Measurements from ENCODE around the gene SEPTIN5.

Gene SEPTIN5

DNA sequence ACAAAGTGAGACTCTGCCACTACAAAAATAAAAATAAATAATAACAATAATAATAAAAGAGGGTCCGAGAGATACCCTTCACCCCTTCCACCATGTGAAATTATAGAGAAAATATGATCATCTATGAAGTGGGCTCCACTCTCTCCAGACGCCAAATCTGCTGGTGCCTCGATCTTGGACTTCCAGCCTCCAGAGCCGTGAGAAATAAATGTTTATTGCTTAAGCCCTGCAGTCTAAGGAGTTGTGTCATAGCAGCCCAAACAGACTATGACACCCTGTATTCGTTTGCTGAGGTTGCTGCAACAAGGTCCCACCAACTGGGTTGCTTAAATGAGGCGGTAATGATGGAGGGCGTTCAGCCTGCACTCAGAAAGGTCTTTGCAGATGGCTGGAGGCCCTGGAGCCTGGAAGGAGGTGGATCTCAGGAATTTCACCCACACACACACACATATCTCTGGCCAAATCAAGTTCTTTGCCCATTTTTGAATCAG is 7.6 kb upstream of the SEPTIN5 start:
- Histone ChIP-seq H3K36me3 (ENCODE audit: control insufficient read depth, insufficient read depth, low read length) (no peaks in the 10 kb centered on the region), H4K8ac (ENCODE audit: low read depth, low read length) (no peak overlapping the region), H2BK120ac (ENCODE audit: low read depth, low read length) (no peak overlapping the region), H2AK5ac (ENCODE audit: low read length) (no peak overlapping the region), H3K79me1 (ENCODE audit: low read length) (no peaks in the 10 kb centered on the region), H3K4ac (ENCODE audit: low read depth, low read length) (no peak overlapping the region), H3K4me3 (ENCODE audit: low read length) (no peak overlapping the region), H3K23ac (ENCODE audit: low read length) (no peak overlapping the region), H4K5ac (ENCODE audit: low read length) (no peak overlapping the region), H3K4me2 (ENCODE audit: low read length) (no peak overlapping the region), H3K79me2 (ENCODE audit: control insufficient read depth, insufficient read depth, low read length) (no peaks in the 10 kb centered on the region), H3K56ac (ENCODE audit: low read length) (no peak overlapping the region), H2BK5ac (ENCODE audit: low read length) (peak overlapping the region; percentile 40), H3K9ac (ENCODE audit: low read length) (no peak overlapping the region), H3K18ac (ENCODE audit: low read length) (no peak overlapping the region), H3K27me3 (ENCODE audit: insufficient read depth, low read length, poor library complexity) (no peaks in the 10 kb centered on the region), H2BK15ac (replicated peaks; ENCODE audit: low read depth) (no peak overlapping the region), H3K4me1 (ENCODE audit: control insufficient read depth, low read depth, low read length) (peaks cover 14% of the 10 kb centered on the region), H3K27ac (ENCODE audit: low read depth, low read length) (no peak overlapping the region)
- DNase-seq, result no peak
- no CpG with 5 or more reads among the region's 7 CpGs for WGBS (ENCODE audit: extremely low coverage, insufficient coverage, low lambda C conversion rate)

DNA sequence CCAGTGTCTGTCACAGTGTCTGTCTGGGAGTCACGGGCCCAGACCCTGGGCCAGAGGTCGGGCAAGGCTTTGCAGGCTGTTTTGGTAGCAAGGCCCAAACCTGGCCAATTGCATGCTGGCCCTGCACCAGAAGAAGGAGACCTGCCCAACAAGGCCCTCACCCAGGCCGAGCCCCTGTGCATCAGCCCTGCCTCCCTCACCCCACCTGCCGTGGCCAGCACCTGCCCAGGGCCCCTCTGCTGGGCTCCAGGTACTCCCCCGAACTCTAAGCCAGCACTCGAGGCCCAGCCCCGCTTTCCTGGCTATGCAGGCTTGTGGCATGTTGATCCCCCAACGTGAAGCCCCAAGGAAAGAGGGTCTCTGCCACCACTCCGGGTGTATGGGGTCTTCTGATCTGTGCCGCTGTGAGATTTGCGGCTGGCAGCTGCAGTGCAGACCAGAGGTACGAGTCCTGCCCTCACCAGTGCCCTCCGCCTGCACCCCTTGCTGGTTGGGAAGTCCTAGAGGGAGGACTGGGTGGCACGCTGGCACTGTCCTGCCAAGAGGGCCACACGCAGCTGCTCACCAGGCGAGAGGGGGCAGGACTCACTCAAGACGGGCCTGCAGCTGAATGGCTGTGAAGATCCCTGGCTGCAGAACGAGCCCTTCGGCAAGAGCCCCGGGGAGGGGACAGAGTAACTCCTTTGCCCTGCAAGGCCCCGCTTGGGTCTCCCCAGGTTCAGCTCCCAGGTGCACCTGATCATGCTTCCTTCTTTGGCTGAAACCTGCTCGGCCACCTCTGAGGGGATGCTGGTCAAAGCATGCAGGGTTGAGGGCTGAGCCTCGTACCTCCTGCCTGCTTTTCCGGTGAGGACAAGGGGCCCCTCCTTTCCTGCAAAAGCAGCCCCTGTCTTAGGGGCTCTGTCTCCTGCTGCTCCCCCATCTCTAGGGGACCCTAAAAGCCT is 6.7 kb upstream of the SEPTIN5 start:
- WGBS (ENCODE audit: extremely low coverage, insufficient coverage, low lambda C conversion rate), result no CpG with 5 or more reads among the region's 24 CpGs
- no peak for DNase-seq

DNA sequence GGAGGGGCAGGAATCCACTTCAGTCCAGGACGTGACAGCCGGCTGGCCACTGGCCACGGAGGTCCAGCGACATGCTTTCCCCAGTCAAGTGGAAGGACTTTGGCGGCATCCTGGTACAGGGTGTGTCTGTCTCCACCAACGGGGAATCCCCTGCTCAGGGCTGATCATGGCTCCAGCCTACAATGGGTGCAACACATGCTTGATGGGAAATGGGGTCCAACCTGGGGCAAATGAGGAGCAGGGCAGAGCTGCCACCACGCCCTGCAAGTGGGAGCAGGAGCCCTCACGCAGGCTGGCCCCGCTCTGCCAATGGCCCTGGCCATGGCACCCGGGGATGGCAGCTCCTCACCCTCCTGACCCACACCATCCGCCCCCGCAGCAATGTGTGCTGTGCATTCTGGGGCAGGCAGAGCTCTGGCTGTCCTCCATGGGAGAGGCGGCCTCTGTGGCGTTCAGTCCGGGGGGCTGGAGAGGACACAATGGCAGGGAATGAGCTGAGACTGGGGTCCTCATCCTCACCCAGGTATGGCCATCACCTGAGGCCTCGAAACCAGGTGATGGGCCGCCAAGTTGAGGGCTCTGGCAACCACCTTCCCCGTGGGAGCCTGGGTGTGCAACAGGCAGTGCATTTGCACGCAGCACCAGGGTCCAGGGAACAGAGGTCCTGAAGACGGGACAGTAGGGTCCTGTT is 5.8 kb upstream of the SEPTIN5 start:
- Histone ChIP-seq H3K4me3 (ENCODE audit: low read length) (no peak overlapping the region), H3K27ac (ENCODE audit: low read depth, low read length) (no peak overlapping the region), H2BK5ac (ENCODE audit: low read length) (no peak overlapping the region), H2BK120ac (ENCODE audit: low read depth, low read length) (no peak overlapping the region), H3K79me2 (ENCODE audit: control insufficient read depth, insufficient read depth, low read length) (no peaks in the 10 kb centered on the region), H3K56ac (ENCODE audit: low read length) (no peak overlapping the region), H3K79me1 (ENCODE audit: low read length) (no peaks in the 10 kb centered on the region), H4K8ac (ENCODE audit: low read depth, low read length) (no peak overlapping the region), H2AK5ac (ENCODE audit: low read length) (no peak overlapping the region), H4K5ac (ENCODE audit: low read length) (no peak overlapping the region), H3K9ac (ENCODE audit: low read length) (no peak overlapping the region), H3K18ac (ENCODE audit: low read length) (no peak overlapping the region), H3K4me1 (ENCODE audit: control insufficient read depth, low read depth, low read length) (peaks cover 14% of the 10 kb centered on the region), H3K23ac (ENCODE audit: low read length) (no peak overlapping the region), H3K4ac (ENCODE audit: low read depth, low read length) (no peak overlapping the region), H3K36me3 (ENCODE audit: control insufficient read depth, insufficient read depth, low read length) (no peaks in the 10 kb centered on the region), H3K4me2 (ENCODE audit: low read length) (no peak overlapping the region), H3K27me3 (ENCODE audit: insufficient read depth, low read length, poor library complexity) (no peaks in the 10 kb centered on the region), H2BK15ac (replicated peaks; ENCODE audit: low read depth) (no peak overlapping the region)
- no peak for DNase-seq
- no CpG with 5 or more reads among the region's 20 CpGs for WGBS (ENCODE audit: extremely low coverage, insufficient coverage, low lambda C conversion rate)

More for the DNA sequence above, 6.7 kb upstream of the SEPTIN5 start:
- Histone ChIP-seq H3K79me1 (ENCODE audit: low read length) (no peaks in the 10 kb centered on the region), H2BK15ac (replicated peaks; ENCODE audit: low read depth) (no peak overlapping the region), H2BK5ac (ENCODE audit: low read length) (no peak overlapping the region), H3K27ac (ENCODE audit: low read depth, low read length) (no peak overlapping the region), H3K79me2 (ENCODE audit: control insufficient read depth, insufficient read depth, low read length) (no peaks in the 10 kb centered on the region), H4K5ac (ENCODE audit: low read length) (no peak overlapping the region), H3K4me3 (ENCODE audit: low read length) (no peak overlapping the region), H3K56ac (ENCODE audit: low read length) (no peak overlapping the region), H3K9ac (ENCODE audit: low read length) (no peak overlapping the region), H3K4ac (ENCODE audit: low read depth, low read length) (no peak overlapping the region), H3K27me3 (ENCODE audit: insufficient read depth, low read length, poor library complexity) (no peaks in the 10 kb centered on the region), H2AK5ac (ENCODE audit: low read length) (no peak overlapping the region), H4K8ac (ENCODE audit: low read depth, low read length) (no peak overlapping the region), H3K18ac (ENCODE audit: low read length) (no peak overlapping the region), H3K36me3 (ENCODE audit: control insufficient read depth, insufficient read depth, low read length) (no peaks in the 10 kb centered on the region), H3K23ac (ENCODE audit: low read length) (no peak overlapping the region), H3K4me1 (ENCODE audit: control insufficient read depth, low read depth, low read length) (peaks cover 14% of the 10 kb centered on the region), H2BK120ac (ENCODE audit: low read depth, low read length) (no peak overlapping the region), H3K4me2 (ENCODE audit: low read length) (no peak overlapping the region)

DNA sequence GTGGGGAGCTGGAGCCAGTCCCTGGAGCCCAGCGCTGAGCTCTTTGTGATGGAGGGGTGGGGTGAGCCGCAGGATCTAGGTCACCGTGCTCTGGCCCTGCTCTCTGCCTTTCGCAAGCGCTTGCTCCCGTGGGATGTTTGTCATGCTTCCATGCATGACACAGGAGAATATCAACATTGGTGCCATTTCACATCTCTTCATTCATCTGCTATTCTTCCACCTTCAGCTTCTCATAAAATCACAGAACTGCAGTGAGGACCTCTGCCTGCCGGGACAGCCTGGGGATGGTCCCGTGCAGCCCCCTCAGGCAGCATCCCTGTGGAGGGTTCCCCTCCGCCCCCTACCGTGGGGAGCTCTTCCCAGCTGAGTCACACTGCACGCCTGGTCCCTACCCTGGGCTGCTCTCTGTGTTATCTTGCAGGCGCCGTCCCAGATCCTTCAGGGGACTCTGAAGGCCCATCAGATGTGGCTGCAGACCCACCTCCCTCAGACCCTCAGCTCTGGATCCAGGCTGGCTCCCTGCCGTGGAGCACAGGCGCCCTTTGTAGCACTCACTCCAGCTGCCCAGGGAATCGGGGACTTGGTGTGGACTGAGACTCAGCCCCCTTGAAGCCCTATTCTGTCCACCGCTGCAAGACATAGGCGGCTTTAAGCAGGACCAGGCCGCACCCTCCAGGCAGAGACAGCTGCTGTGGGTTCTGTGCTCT is 5.1 kb upstream of the SEPTIN5 start:
- H3K4me2 ChIP-seq (ENCODE audit: low read length), result no peak overlapping the region
- no peaks in the 10 kb centered on the region for H3K79me2 ChIP-seq (ENCODE audit: control insufficient read depth, insufficient read depth, low read length)
- H3K27me3 ChIP-seq (ENCODE audit: insufficient read depth, low read length, poor library complexity), result no peaks in the 10 kb centered on the region
- H2BK5ac ChIP-seq (ENCODE audit: low read length), result no peak overlapping the region
- no peak overlapping the region for H3K18ac ChIP-seq (ENCODE audit: low read length)
- H3K4me3 ChIP-seq (ENCODE audit: low read length), result no peak overlapping the region
- H3K27ac ChIP-seq (ENCODE audit: low read depth, low read length), result no peak overlapping the region
- H3K79me1 ChIP-seq (ENCODE audit: low read length), result no peaks in the 10 kb centered on the region
- no peaks in the 10 kb centered on the region for H3K36me3 ChIP-seq (ENCODE audit: control insufficient read depth, insufficient read depth, low read length)
- no peak overlapping the region for H2AK5ac ChIP-seq (ENCODE audit: low read length)
- H3K9ac ChIP-seq (ENCODE audit: low read length), result no peak overlapping the region
- H3K4ac ChIP-seq (ENCODE audit: low read depth, low read length), result no peak overlapping the region
- H3K23ac ChIP-seq (ENCODE audit: low read length), result no peak overlapping the region
- WGBS (ENCODE audit: extremely low coverage, insufficient coverage, low lambda C conversion rate), result no CpG with 5 or more reads among the region's 19 CpGs
- H3K56ac ChIP-seq (ENCODE audit: low read length), result peak overlapping the region; percentile 58
- H2BK120ac ChIP-seq (ENCODE audit: low read depth, low read length), result no peak overlapping the region
- DNase-seq, result no peak
- H2BK15ac ChIP-seq (replicated peaks; ENCODE audit: low read depth), result no peak overlapping the region
- H4K8ac ChIP-seq (ENCODE audit: low read depth, low read length), result no peak overlapping the region
- no peak overlapping the region for H4K5ac ChIP-seq (ENCODE audit: low read length)
- peaks cover 14% of the 10 kb centered on the region for H3K4me1 ChIP-seq (ENCODE audit: control insufficient read depth, low read depth, low read length)

DNA sequence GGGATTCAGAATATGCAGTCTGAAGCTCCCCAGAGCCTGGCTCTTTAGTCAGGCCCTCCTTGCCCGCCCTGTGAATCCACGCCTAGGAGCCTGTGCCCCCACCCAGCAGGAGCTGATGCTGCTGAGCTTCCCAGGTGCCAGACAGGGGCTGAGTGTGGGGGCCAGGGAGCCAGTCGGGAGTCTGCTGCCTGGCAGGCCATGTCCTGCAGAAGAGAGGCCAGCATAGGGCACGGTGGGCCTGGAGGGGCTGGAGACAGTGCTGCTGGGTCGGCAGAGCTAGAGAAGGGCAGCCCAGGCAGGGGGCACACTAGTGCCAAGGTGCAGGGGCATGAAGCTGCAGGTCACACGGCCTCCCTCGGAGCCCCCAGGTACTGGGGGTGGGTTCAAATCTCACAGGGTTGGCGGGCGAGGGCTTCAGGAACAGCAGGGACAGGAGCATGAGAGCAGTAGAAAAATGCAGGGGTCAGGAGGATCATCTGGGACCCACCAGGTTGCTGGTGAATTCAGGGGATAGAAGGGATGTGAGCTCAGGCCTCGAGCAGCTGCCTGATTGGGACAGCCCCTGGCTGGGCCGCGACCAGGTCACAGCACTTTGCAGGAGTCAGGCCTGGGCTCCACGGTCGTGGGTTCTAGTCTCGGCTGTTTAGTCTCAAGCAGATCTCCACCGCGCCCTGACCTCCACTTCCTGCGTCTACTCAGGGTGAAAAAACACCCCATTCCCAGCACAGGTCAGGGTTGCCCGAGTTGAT is 4.1 kb upstream of the SEPTIN5 start:
- Histone ChIP-seq H3K4me3 (ENCODE audit: low read length) (no peak overlapping the region), H4K8ac (ENCODE audit: low read depth, low read length) (no peak overlapping the region), H3K36me3 (ENCODE audit: control insufficient read depth, insufficient read depth, low read length) (no peaks in the 10 kb centered on the region), H3K9ac (ENCODE audit: low read length) (no peak overlapping the region), H3K23ac (ENCODE audit: low read length) (no peak overlapping the region), H3K79me2 (ENCODE audit: control insufficient read depth, insufficient read depth, low read length) (no peaks in the 10 kb centered on the region), H2BK120ac (ENCODE audit: low read depth, low read length) (no peak overlapping the region), H3K4me1 (ENCODE audit: control insufficient read depth, low read depth, low read length) (peaks cover 10% of the 10 kb centered on the region), H3K4me2 (ENCODE audit: low read length) (no peak overlapping the region), H2BK15ac (replicated peaks; ENCODE audit: low read depth) (no peak overlapping the region), H3K79me1 (ENCODE audit: low read length) (no peaks in the 10 kb centered on the region), H4K5ac (ENCODE audit: low read length) (no peak overlapping the region), H3K56ac (ENCODE audit: low read length) (peak overlapping the region; percentile 58), H3K27me3 (ENCODE audit: insufficient read depth, low read length, poor library complexity) (no peaks in the 10 kb centered on the region), H3K4ac (ENCODE audit: low read depth, low read length) (no peak overlapping the region), H3K18ac (ENCODE audit: low read length) (no peak overlapping the region), H3K27ac (ENCODE audit: low read depth, low read length) (no peak overlapping the region), H2BK5ac (ENCODE audit: low read length) (no peak overlapping the region), H2AK5ac (ENCODE audit: low read length) (no peak overlapping the region)
- WGBS (ENCODE audit: extremely low coverage, insufficient coverage, low lambda C conversion rate), result no CpG with 5 or more reads among the region's 19 CpGs
- DNase-seq, result no peak

Measured in mesendoderm (in vitro differentiated cells).